Chondrocyte (in vitro differentiated cells): ENCODE data around the gene SLFN13. TPM values are rescaled to one million over a fixed set of nuclear protein-coding genes. Genes with fewer than 3 reads are reported as not detected.

ENCODE experiments used
- DNase-seq: peaks from one replicate; pipeline ENCODE4 v3.0.0; 2021; ENCODE audit warnings: mixed read lengths, low spot score
- H3K27ac Mint-ChIP-seq: one replicate; pipeline ENCODE4 v1.8.0; 2021; ENCODE audit warnings: mild to moderate bottlenecking, moderate library complexity, mixed read lengths; ENCODE audit not compliant: unreplicated experiment
- H3K27me3 Mint-ChIP-seq: 2 replicates; pipeline ENCODE4 v1.8.0; 2021; ENCODE audit warnings: low read depth, mixed read lengths
- H3K36me3 Mint-ChIP-seq: 2 replicates; pipeline ENCODE4 v1.8.0; 2021; ENCODE audit warnings: low read depth, mixed read lengths
- H3K4me1 Mint-ChIP-seq: 2 replicates; pipeline ENCODE4 v1.8.0; 2021; ENCODE audit warnings: low read depth, mild to moderate bottlenecking, mixed read lengths
- H3K4me3 Mint-ChIP-seq: one replicate; pipeline ENCODE4 v1.8.0; 2021; ENCODE audit warnings: mild to moderate bottlenecking, moderate library complexity, mixed read lengths; ENCODE audit not compliant: unreplicated experiment
- H3K9me3 Mint-ChIP-seq: 2 replicates; pipeline ENCODE4 v1.8.0; 2021; ENCODE audit warnings: low read depth, mixed read lengths
- CTCF ChIP-seq: fragments of 200-600 bp; sonication (generic); IDR thresholded peaks from 2 replicates; pipeline ENCODE4 v1.5.0; 2021; ENCODE audit warnings: antibody characterized with exemption, mild to moderate bottlenecking, moderate library complexity
- long read RNA-seq: library from polyadenylated mRNA; stranded (forward); transcript quantifications from one replicate; pipeline ENCODE4 v2.0.0, GENCODE V29; 2021
- total RNA-seq: library from RNA; stranded (reverse); gene quantifications from 3 replicates; pipeline ENCODE4 v1.2.1, GENCODE V29; 2021

Gene SLFN13
- total RNA-seq: 4.5 to 5.0 TPM (median 4.9 TPM) in 3 replicates
- long read RNA-seq: 0 reads

GRCh38 chr17:35448214-35448898 is at the start of gene SLFN13:
TSS of gene SLFN13 (minus strand) at chr17:35448766. CDS start at chr17:35445680, 3,086 bp downstream.
- H3K9me3 Mint-ChIP-seq: peaks cover 2% of the 10 kb centered on the region
- peaks cover 16% of the 10 kb centered on the region for H3K27me3 Mint-ChIP-seq
- H3K27ac Mint-ChIP-seq: no peak within 1 kb of the TSS
- H3K36me3 Mint-ChIP-seq: no peaks in the 10 kb centered on the region
- DNase-seq: no peak
- no peak for TF ChIP-seq CTCF
- H3K4me3 Mint-ChIP-seq: peak within 1 kb of the TSS; percentile 73
- H3K4me1 Mint-ChIP-seq: peaks cover 12% of the 10 kb centered on the region

- H3K4me3 Mint-ChIP-seq: no peak overlapping the region
- no peak overlapping the region for H3K27ac Mint-ChIP-seq
- peaks cover 64% of the 10 kb centered on the region for H3K27me3 Mint-ChIP-seq
- H3K9me3 Mint-ChIP-seq: no peaks in the 10 kb centered on the region
- TF ChIP-seq CTCF: no peak
- peaks cover 2% of the 10 kb centered on the region for H3K36me3 Mint-ChIP-seq
- no peak for DNase-seq
- peaks cover 8% of the 10 kb centered on the region for H3K4me1 Mint-ChIP-seq
These were observed 48.1 kb upstream of the SLFN13 start for GRCh38 chr17:35496451-35497290.

- TF ChIP-seq CTCF: no peak
- no peaks in the 10 kb centered on the region for H3K9me3 Mint-ChIP-seq
- H3K27me3 Mint-ChIP-seq: peaks cover 71% of the 10 kb centered on the region
- H3K4me3 Mint-ChIP-seq: no peak overlapping the region
- H3K36me3 Mint-ChIP-seq: no peaks in the 10 kb centered on the region
- H3K27ac Mint-ChIP-seq: no peak overlapping the region
- DNase-seq: no peak
- H3K4me1 Mint-ChIP-seq: peaks cover 3% of the 10 kb centered on the region
These were observed 44.5 kb upstream of the SLFN13 start for GRCh38 chr17:35493040-35493439.

GRCh38 chr17:35491417-35491816 is 42.9 kb upstream of the SLFN13 start:
- TF ChIP-seq CTCF: no peak
- H3K4me1 Mint-ChIP-seq: no peaks in the 10 kb centered on the region
- H3K27ac Mint-ChIP-seq: no peak overlapping the region
- DNase-seq: no peak
- H3K9me3 Mint-ChIP-seq: no peaks in the 10 kb centered on the region
- H3K36me3 Mint-ChIP-seq: no peaks in the 10 kb centered on the region
- peaks cover 67% of the 10 kb centered on the region for H3K27me3 Mint-ChIP-seq
- H3K4me3 Mint-ChIP-seq: no peak overlapping the region

GRCh38 chr17:35489944-35490343 is 41.4 kb upstream of the SLFN13 start:
- no peak overlapping the region for H3K4me3 Mint-ChIP-seq
- no peaks in the 10 kb centered on the region for H3K4me1 Mint-ChIP-seq
- no peaks in the 10 kb centered on the region for H3K36me3 Mint-ChIP-seq
- TF ChIP-seq CTCF: no peak
- H3K27ac Mint-ChIP-seq: no peak overlapping the region
- H3K27me3 Mint-ChIP-seq: peaks cover 72% of the 10 kb centered on the region
- no peak for DNase-seq
- no peaks in the 10 kb centered on the region for H3K9me3 Mint-ChIP-seq
